Measurements from ENCODE around the gene PHEX. TPM values are rescaled to one million over a fixed set of nuclear protein-coding genes. Genes with fewer than 3 reads are reported as not detected.

Gene PHEX
- total RNA-seq, 1 donor from 2014 or later, result 0.96 TPM

GRCh38 chrX:22118161-22118830 lies 86.2 kb downstream of the PHEX start:
- no peak overlapping the region for H3K27ac ChIP-seq
- TF ChIP-seq, protein P1, sequence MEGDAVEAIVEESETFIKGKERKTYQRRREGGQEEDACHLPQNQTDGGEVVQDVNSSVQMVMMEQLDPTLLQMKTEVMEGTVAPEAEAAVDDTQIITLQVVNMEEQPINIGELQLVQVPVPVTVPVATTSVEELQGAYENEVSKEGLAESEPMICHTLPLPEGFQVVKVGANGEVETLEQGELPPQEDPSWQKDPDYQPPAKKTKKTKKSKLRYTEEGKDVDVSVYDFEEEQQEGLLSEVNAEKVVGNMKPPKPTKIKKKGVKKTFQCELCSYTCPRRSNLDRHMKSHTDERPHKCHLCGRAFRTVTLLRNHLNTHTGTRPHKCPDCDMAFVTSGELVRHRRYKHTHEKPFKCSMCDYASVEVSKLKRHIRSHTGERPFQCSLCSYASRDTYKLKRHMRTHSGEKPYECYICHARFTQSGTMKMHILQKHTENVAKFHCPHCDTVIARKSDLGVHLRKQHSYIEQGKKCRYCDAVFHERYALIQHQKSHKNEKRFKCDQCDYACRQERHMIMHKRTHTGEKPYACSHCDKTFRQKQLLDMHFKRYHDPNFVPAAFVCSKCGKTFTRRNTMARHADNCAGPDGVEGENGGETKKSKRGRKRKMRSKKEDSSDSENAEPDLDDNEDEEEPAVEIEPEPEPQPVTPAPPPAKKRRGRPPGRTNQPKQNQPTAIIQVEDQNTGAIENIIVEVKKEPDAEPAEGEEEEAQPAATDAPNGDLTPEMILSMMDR (IDR thresholded peaks at IDR 0.05), result no peak
- no peak for DNase-seq (ENCODE audit: low spot score in 2 of 2)
- no peaks in the 10 kb centered on the region for H3K27me3 ChIP-seq
- intact Hi-C loops (cut with DNase I), result no loop called here
- H3K9me3 ChIP-seq, result no peaks in the 10 kb centered on the region
- H3K4me1 ChIP-seq, result no peaks in the 10 kb centered on the region
- no peak overlapping the region for H3K4me3 ChIP-seq
- H3K36me3 ChIP-seq, result no peaks in the 10 kb centered on the region

GRCh38 chrX:22121161-22121560 lies 89.0 kb downstream of the PHEX start:
- Histone ChIP-seq H3K4me3 (no peak overlapping the region), H3K27ac (no peak overlapping the region), H3K9me3 (no peaks in the 10 kb centered on the region), H3K36me3 (no peaks in the 10 kb centered on the region), H3K4me1 (no peaks in the 10 kb centered on the region), H3K27me3 (no peaks in the 10 kb centered on the region)
- intact Hi-C loops (cut with DNase I), result no loop called here
- TF ChIP-seq, protein P1 (IDR thresholded peaks at IDR 0.05), result no peak
- no peak for DNase-seq (ENCODE audit: low spot score in 2 of 2)

- no peak overlapping the region for H3K4me3 ChIP-seq
- H3K36me3 ChIP-seq, result no peaks in the 10 kb centered on the region
- TF ChIP-seq, protein P1 (IDR thresholded peaks at IDR 0.05), result no peak
- intact Hi-C loops (cut with DNase I), result no loop called here
- no peaks in the 10 kb centered on the region for H3K4me1 ChIP-seq
- no peak overlapping the region for H3K27ac ChIP-seq
- DNase-seq (ENCODE audit: low spot score in 2 of 2), result peak in 1 of 2 donors; percentile 75
- no peaks in the 10 kb centered on the region for H3K9me3 ChIP-seq
- no peaks in the 10 kb centered on the region for H3K27me3 ChIP-seq
These were observed 90.4 kb downstream of the PHEX start for GRCh38 chrX:22122510-22122909.

DNA sequence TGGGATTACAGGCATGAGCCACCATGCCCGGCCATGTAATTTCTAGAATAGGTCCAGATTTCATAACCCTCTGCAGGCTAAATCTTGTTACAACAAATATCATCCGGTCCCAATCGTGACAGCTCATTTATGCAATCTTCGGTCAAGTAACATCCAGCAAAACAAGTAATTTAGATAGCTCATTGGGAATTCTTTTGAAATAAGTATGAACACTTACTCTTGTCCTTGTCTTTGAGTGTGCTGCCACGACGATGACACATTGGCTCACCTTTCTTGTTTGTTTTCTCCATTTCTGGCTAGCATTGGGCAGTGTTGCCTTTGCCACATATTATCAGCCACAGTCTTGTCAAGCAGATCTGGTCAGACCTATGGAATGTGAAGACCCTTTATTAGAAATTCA lies 92.0 kb downstream of the PHEX start:
- H3K4me1 ChIP-seq, result no peaks in the 10 kb centered on the region
- H3K27ac ChIP-seq, result no peak overlapping the region
- intact Hi-C loops (cut with DNase I), result no loop called here
- no peaks in the 10 kb centered on the region for H3K9me3 ChIP-seq
- DNase-seq (ENCODE audit: low spot score in 2 of 2), result no peak
- TF ChIP-seq, protein P1 (IDR thresholded peaks at IDR 0.05), result no peak
- H3K27me3 ChIP-seq, result no peaks in the 10 kb centered on the region
- H3K36me3 ChIP-seq, result no peaks in the 10 kb centered on the region
- H3K4me3 ChIP-seq, result no peak overlapping the region

DNA sequence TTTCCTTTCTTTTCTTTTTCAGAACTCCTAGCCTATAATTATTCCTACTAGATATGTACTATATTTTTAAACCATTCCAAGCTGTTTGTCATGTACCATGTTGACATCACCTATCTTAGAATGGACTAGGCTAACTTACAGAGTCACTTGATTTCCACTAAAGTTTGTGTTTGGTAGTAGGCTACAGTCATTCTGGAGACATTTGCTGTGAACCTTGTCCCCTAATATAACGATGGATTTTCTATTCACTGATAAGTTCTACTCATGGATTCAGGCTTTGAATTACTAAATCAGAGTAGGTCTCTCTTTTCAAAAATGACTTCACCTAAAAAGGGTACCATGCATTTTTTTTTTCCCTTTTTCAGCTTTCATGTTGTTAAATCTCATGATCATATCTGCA lies 93.4 kb downstream of the PHEX start:
- H3K4me3 ChIP-seq, result no peak overlapping the region
- no peak overlapping the region for H3K27ac ChIP-seq
- no peaks in the 10 kb centered on the region for H3K4me1 ChIP-seq
- TF ChIP-seq, protein P1 (IDR thresholded peaks at IDR 0.05), result no peak
- no peak for DNase-seq (ENCODE audit: low spot score in 2 of 2)
- H3K36me3 ChIP-seq, result no peaks in the 10 kb centered on the region
- intact Hi-C loops (cut with DNase I), result no loop called here
- H3K27me3 ChIP-seq, result no peaks in the 10 kb centered on the region
- H3K9me3 ChIP-seq, result no peaks in the 10 kb centered on the region

DNA sequence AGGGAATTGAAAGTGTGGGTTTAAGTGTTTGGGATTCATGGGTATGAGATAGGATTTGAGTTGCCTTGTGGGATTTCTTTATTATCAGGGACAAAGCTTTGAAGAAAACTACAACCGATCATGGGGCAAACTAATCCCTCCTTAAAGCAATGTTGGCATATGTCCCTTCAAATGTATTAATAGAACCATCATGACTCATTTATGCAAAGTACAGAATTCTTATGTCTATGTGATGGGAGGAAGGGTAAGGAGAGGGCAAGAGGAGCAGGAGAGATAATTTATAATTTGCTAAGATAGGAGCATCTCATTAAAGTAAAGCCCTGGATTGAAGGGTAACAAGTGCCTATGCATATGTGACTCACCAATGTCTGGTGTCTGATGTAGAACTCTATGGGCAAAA lies 94.2 kb downstream of the PHEX start:
- no peak overlapping the region for H3K4me3 ChIP-seq
- DNase-seq (ENCODE audit: low spot score in 2 of 2), result no peak
- H3K36me3 ChIP-seq, result no peaks in the 10 kb centered on the region
- intact Hi-C loops (cut with DNase I), result no loop called here
- no peaks in the 10 kb centered on the region for H3K4me1 ChIP-seq
- H3K27me3 ChIP-seq, result no peaks in the 10 kb centered on the region
- H3K9me3 ChIP-seq, result no peaks in the 10 kb centered on the region
- no peak overlapping the region for H3K27ac ChIP-seq
- TF ChIP-seq, protein P1 (IDR thresholded peaks at IDR 0.05), result no peak

Measured in ascending aorta (tissue), 2 donors.